MM.1S (cell line): ENCODE results near the gene IER2.

Experiments
- DNase-seq: peaks from one replicate; pipeline ENCODE4 v3.0.0-alpha.2; 2015
- H2AFZ ChIP-seq: fragments of 300-600 bp; sonication (generic); 2 replicates; pipeline ENCODE4 v1.6.0; 2016; ENCODE audit warnings: antibody characterized with exemption, low read length
- H3F3A ChIP-seq: fragments of 300-600 bp; sonication (generic); 2 replicates; pipeline ENCODE4 v1.6.1; 2016; ENCODE audit warnings: mild to moderate bottlenecking, antibody characterized with exemption, low read length, moderate library complexity, mixed read lengths; ENCODE audit not compliant: insufficient read depth
- H3K27ac ChIP-seq: fragments of 300-600 bp; sonication (generic); 2 replicates; pipeline ENCODE4 v1.5.1; 2016; ENCODE audit warnings: mild to moderate bottlenecking, low read length
- H3K27me3 ChIP-seq: fragments of 300-600 bp; sonication (generic); replicated peaks from 2 replicates; pipeline ENCODE4 v1.6.0; 2016; ENCODE audit warnings: low read length; ENCODE audit not compliant: insufficient read depth
- H3K36me3 ChIP-seq: fragments of 300-600 bp; sonication (generic); replicated peaks from 2 replicates; pipeline ENCODE4 v1.6.1; 2016; ENCODE audit warnings: mild to moderate bottlenecking, low read length, mixed read lengths; ENCODE audit not compliant: insufficient read depth
- H3K4me1 ChIP-seq: fragments of 300-600 bp; sonication (generic); 2 replicates; pipeline ENCODE4 v1.6.1; 2016; ENCODE audit warnings: low read length, mixed read lengths
- H3K4me2 ChIP-seq: fragments of 300-600 bp; sonication (generic); 2 replicates; pipeline ENCODE4 v1.6.0; 2016; ENCODE audit warnings: low read depth, low read length
- H3K4me3 ChIP-seq: fragments of 300-600 bp; sonication (generic); 2 replicates; pipeline ENCODE4 v1.5.1; 2016; ENCODE audit warnings: low read length, mixed read lengths
- H3K79me2 ChIP-seq: fragments of 300-600 bp; sonication (generic); 2 replicates; pipeline ENCODE4 v1.6.1; 2016; ENCODE audit warnings: mixed run types, low read length, mixed read lengths
- H3K9ac ChIP-seq: fragments of 300-600 bp; sonication (generic); 2 replicates; pipeline ENCODE4 v1.6.1; 2016; ENCODE audit warnings: low read length, mixed read lengths
- H3K9me2 ChIP-seq: fragments of 300-600 bp; sonication (generic); replicated peaks from 2 replicates; pipeline ENCODE4 v1.6.1; 2016; ENCODE audit warnings: mild to moderate bottlenecking, low read length, mixed read lengths; ENCODE audit not compliant: insufficient read depth
- H3K9me3 ChIP-seq: fragments of 300-600 bp; sonication (generic); replicated peaks from 2 replicates; pipeline ENCODE4 v1.6.1; 2016; ENCODE audit warnings: mild to moderate bottlenecking, low read length, mixed read lengths; ENCODE audit not compliant: insufficient read depth
- H4K20me1 ChIP-seq: fragments of 300-600 bp; sonication (generic); 2 replicates; pipeline ENCODE4 v1.6.1; 2016; ENCODE audit warnings: mild to moderate bottlenecking, low read length, moderate library complexity, mixed read lengths; ENCODE audit not compliant: insufficient read depth
- CTCF ChIP-seq: fragments of 300-600 bp; sonication (generic); IDR thresholded peaks from 2 replicates; pipeline ENCODE4 v1.5.1; 2016; ENCODE audit warnings: antibody characterized with exemption, low read length, mixed read lengths
- EZH2 ChIP-seq: fragments of 300-600 bp; sonication (generic); optimal IDR thresholded peaks from 2 replicates; pipeline ENCODE3; 2017; ENCODE audit warnings: low read depth, mild to moderate bottlenecking, antibody characterized with exemption, low read length, mixed read lengths
- EZH2phosphoT487 ChIP-seq: fragments of 300-600 bp; sonication (generic); IDR thresholded peaks from 2 replicates; pipeline ENCODE4 v1.6.1; 2018; ENCODE audit warnings: antibody characterized with exemption, low read length

The IER2 gene

GRCh38 chr19:13149628-13150186 is 504 bp upstream of the IER2 start:
- peaks cover 18% of the 10 kb centered on the region for H3K27me3 ChIP-seq
- H3K36me3 ChIP-seq = no peaks in the 10 kb centered on the region
- TF ChIP-seq CTCF = no peak
- TF ChIP-seq EZH2 = no peak
- TF ChIP-seq EZH2phosphoT487 = no peak
- no peaks in the 10 kb centered on the region for H3K9me3 ChIP-seq
- DNase-seq = peak; percentile 49
- H3K9me2 ChIP-seq = no peaks in the 10 kb centered on the region
- peaks cover 3% of the 10 kb centered on the region; the same call in 1 of the 2 replicates for H3K79me2 ChIP-seq
- H2AFZ ChIP-seq = peak overlapping the region; percentile 95
- peaks cover 24% of the 10 kb centered on the region for H3K4me1 ChIP-seq
- no peaks in the 10 kb centered on the region for H4K20me1 ChIP-seq
- no peak overlapping the region for H3K27ac ChIP-seq
- H3F3A ChIP-seq = no peaks in the 10 kb centered on the region
- peak overlapping the region; percentile 84; the same call in 1 of the 2 replicates for H3K9ac ChIP-seq
- peak overlapping the region; percentile 91 for H3K4me3 ChIP-seq
- H3K4me2 ChIP-seq = peak overlapping the region; percentile 97

GRCh38 chr19:13150931-13151604 is 857 bp downstream of the IER2 start:
- H3K4me2 ChIP-seq = peak overlapping the region; percentile 97
- DNase-seq = no peak
- H3K27ac ChIP-seq = peak overlapping the region; percentile 22; the same call in 1 of the 2 replicates
- H4K20me1 ChIP-seq = no peaks in the 10 kb centered on the region
- H3K4me3 ChIP-seq = peak overlapping the region; percentile 91
- H2AFZ ChIP-seq = peak overlapping the region; percentile 89
- H3K36me3 ChIP-seq = no peaks in the 10 kb centered on the region
- H3K27me3 ChIP-seq = peaks cover 31% of the 10 kb centered on the region
- no peaks in the 10 kb centered on the region for H3K9me2 ChIP-seq
- H3K9me3 ChIP-seq = no peaks in the 10 kb centered on the region
- TF ChIP-seq EZH2 = no peak
- TF ChIP-seq CTCF = no peak
- peaks cover 4% of the 10 kb centered on the region; the same call in 1 of the 2 replicates for H3F3A ChIP-seq
- H3K79me2 ChIP-seq = peaks cover 3% of the 10 kb centered on the region; the same call in 1 of the 2 replicates
- H3K9ac ChIP-seq = peak overlapping the region; percentile 84
- H3K4me1 ChIP-seq = peaks cover 32% of the 10 kb centered on the region

GRCh38 chr19:13151605-13152355 is 1.6 kb downstream of the IER2 start:
- Histone ChIP-seq H3K4me1 (peaks cover 32% of the 10 kb centered on the region), H3K9me3 (no peaks in the 10 kb centered on the region), H3F3A (peaks cover 8% of the 10 kb centered on the region; the same call in 1 of the 2 replicates), H3K4me3 (peak overlapping the region; percentile 91), H3K9me2 (no peaks in the 10 kb centered on the region), H3K9ac (peak overlapping the region; percentile 84), H3K79me2 (peaks cover 3% of the 10 kb centered on the region; the same call in 1 of the 2 replicates), H3K27me3 (peaks cover 36% of the 10 kb centered on the region), H3K27ac (peak overlapping the region; percentile 45; the same call in 1 of the 2 replicates), H2AFZ (peak overlapping the region; percentile 89), H3K36me3 (no peaks in the 10 kb centered on the region), H3K4me2 (peak overlapping the region; percentile 97), H4K20me1 (no peaks in the 10 kb centered on the region)
- peak; percentile 96 for DNase-seq
- TF ChIP-seq EZH2phosphoT487 (no peak), EZH2 (no peak), CTCF (no peak)
